ENCODE results near the gene RGP1. TPM values are rescaled to one million over a fixed set of nuclear protein-coding genes. Genes with fewer than 3 reads are reported as not detected.

RGP1 gene
- total RNA-seq, 1 donor from 2014 or later: 24.8 TPM

DNA sequence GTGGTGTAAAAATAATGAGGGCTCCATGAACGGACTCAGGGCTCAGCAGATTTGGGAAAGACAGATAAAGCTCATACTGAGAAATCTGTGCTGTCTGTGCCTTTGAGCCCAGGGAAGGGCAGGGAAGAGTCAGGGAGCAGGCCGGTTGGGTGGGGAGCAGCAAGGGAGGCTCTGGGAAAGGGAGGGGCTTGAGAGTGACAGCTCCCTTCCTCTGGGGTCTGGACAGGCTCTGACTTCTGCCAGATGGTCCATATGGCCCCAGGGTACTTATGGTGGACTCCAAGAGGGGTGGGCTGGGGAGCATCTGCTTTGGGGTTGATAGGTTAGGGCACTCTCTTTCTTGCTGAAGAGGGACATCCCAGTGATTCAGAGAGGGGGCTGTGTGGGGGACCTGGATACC lies 44.4 kb downstream of the RGP1 start:
- TF ChIP-seq, protein P1, sequence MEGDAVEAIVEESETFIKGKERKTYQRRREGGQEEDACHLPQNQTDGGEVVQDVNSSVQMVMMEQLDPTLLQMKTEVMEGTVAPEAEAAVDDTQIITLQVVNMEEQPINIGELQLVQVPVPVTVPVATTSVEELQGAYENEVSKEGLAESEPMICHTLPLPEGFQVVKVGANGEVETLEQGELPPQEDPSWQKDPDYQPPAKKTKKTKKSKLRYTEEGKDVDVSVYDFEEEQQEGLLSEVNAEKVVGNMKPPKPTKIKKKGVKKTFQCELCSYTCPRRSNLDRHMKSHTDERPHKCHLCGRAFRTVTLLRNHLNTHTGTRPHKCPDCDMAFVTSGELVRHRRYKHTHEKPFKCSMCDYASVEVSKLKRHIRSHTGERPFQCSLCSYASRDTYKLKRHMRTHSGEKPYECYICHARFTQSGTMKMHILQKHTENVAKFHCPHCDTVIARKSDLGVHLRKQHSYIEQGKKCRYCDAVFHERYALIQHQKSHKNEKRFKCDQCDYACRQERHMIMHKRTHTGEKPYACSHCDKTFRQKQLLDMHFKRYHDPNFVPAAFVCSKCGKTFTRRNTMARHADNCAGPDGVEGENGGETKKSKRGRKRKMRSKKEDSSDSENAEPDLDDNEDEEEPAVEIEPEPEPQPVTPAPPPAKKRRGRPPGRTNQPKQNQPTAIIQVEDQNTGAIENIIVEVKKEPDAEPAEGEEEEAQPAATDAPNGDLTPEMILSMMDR (IDR thresholded peaks at IDR 0.05): no peak
- Histone ChIP-seq H3K9me3 (no peaks in the 10 kb centered on the region), H3K27me3 (no peaks in the 10 kb centered on the region), H3K4me3 (peak overlapping the region; percentile 64 to 87), H3K4me1 (peaks cover 5 to 32% of the 10 kb centered on the region in 2 donors), H3K36me3 (no peaks in the 10 kb centered on the region), H3K27ac (peak overlapping the region; percentile 81 to 87)
- DNase-seq (ENCODE audit: low spot score in 2 of 2): no peak
- intact Hi-C loops (cut with DNase I): loop anchor here (1.0 to 5.0 kb wide), 2 partner anchors 19 to 154 kb away; partner anchors contain the start of gene SPAG8

DNA sequence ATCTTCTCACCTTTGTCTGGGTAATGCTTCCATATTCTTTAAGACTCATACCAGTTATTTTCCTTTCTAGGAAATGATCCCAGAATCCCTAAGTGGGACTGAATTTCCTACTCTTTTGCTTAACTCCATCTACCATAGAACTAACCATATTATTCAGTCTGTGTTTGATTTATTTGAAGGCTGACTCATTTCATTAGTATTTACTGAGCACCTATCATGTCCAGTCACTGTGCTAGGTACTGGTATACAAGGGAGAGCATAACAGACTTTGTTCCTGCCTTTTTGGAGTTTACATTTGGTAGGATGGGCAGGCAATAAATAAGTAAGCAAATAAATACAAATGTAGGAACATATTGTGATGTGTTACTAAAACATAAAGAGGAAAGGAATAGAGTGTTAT lies 46.6 kb downstream of the RGP1 start:
- H3K27ac ChIP-seq: no peak overlapping the region
- no peak overlapping the region for H3K4me3 ChIP-seq
- intact Hi-C loops (cut with DNase I): no loop called here
- TF ChIP-seq, protein P1 (IDR thresholded peaks at IDR 0.05): no peak
- peaks cover 5 to 29% of the 10 kb centered on the region in 2 donors for H3K4me1 ChIP-seq
- H3K27me3 ChIP-seq: no peaks in the 10 kb centered on the region
- no peak for DNase-seq (ENCODE audit: low spot score in 2 of 2)
- no peaks in the 10 kb centered on the region for H3K9me3 ChIP-seq
- peaks cover 12% of the 10 kb centered on the region in 2 donors for H3K36me3 ChIP-seq

DNA sequence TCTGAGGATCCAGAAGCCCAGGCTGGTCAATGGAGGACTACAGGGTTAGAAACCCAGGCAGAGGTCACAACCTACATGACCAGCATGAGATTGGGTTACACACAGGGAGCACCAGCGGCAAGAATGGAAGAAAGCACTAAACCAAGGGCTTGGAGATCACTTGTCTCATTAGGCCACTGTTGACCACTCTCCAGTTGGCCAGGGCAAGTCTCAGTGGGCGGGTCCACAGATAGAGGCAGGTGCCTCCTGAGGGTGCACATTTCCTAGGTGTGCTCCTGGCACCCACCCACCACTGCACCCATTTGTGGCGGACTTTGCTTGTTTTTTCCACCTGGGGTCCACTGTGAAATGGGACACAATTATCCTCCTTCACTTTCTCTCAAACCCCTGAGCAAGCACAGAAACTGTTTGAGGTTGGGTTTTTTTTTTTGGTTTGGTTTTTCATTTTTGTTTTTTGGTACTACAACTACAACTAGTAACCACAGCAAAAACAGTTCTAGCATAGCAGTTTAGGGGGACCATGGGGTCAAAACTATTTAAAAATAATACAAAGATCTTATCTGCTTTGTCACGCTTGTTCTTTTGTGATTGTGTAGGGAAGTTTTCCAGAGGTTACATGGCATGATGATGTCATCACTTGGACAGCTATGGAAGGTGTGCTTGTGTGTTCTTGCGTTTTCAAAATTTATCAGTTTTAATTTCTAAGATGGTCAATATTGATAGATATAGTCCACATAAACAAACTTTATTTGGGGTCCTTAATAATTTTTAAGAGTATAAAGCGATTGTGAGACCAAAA lies 48.4 kb downstream of the RGP1 start:
- intact Hi-C loops (cut with DNase I): no loop called here
- no peaks in the 10 kb centered on the region for H3K9me3 ChIP-seq
- H3K27me3 ChIP-seq: no peaks in the 10 kb centered on the region
- TF ChIP-seq, protein P1 (IDR thresholded peaks at IDR 0.05): no peak
- H3K36me3 ChIP-seq: peaks cover 22 to 30% of the 10 kb centered on the region in 2 donors
- H3K4me3 ChIP-seq: no peak overlapping the region
- H3K27ac ChIP-seq: peak overlapping the region; percentile 20 to 38
- peak in 1 of 2 donors; percentile 13 for DNase-seq (ENCODE audit: low spot score in 2 of 2)
- peaks cover 5 to 19% of the 10 kb centered on the region in 2 donors for H3K4me1 ChIP-seq

DNA sequence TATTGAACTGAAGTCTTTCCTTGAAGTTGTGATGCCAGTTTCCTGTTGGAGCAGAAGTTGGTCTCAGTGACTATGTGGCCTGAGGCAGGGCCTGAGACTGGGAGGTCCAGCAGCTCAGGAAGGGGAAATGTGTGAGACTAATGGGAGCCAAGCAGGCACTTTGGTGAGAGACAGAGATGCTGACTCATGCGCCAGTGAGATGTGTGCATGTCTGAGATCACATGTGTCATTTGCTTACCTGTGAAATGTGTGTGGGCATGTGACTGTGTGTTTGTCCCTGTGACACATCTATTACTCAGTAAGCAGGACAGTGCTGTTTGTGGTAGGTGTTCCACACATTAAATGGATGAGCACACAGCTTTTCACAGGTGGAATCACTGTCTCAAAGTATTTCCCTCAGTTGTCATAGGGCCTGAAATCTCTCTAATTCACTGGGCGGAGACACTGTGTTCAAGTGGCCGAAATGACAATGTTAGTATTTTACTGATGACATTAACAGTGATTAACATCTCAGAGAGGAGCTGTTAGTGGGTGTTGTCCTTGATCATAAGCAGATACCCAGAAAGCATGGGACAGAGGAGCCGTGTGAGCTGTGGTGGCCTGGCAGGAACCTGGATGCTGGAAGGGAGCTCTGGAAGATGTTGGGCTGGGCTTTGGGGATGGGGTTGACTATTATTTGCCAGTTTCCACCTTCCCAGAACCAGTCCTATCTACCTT lies 49.7 kb downstream of the RGP1 start:
- Histone ChIP-seq H3K36me3 (peaks cover 22 to 34% of the 10 kb centered on the region in 2 donors), H3K4me1 (peaks cover 5 to 8% of the 10 kb centered on the region in 2 donors), H3K4me3 (no peak overlapping the region), H3K27me3 (no peaks in the 10 kb centered on the region), H3K27ac (peak overlapping the region in 1 of 2 donors; percentile 12), H3K9me3 (no peaks in the 10 kb centered on the region)
- DNase-seq (ENCODE audit: low spot score in 2 of 2): peak in 1 of 2 donors; percentile 60
- intact Hi-C loops (cut with DNase I): no loop called here
- TF ChIP-seq, protein P1 (IDR thresholded peaks at IDR 0.05): no peak

DNA sequence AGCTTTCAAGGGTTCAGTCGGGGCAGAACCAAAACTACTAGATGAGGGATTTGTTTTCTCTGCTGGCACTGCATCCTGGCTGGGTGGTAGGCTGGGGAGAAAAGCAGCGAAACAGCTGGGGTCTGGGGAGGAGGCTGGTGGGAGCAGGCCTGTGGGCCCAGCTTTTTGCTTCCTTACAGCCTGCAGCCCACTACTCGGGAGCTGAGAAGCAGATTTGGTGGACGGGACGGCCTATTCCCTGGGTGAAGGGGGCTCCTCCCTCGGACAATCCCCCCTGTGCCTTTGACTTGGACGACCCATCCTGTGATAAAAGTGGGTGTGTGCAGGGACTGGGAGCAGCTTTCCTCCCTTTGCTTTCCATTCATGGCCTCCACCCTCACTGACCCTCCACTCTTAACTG lies 51.4 kb downstream of the RGP1 start:
- intact Hi-C loops (cut with DNase I): no loop called here
- DNase-seq (ENCODE audit: low spot score in 2 of 2): peak in 1 of 2 donors; percentile 39
- Histone ChIP-seq H3K36me3 (peaks cover 26 to 40% of the 10 kb centered on the region in 2 donors), H3K9me3 (no peaks in the 10 kb centered on the region), H3K27ac (no peak overlapping the region), H3K4me1 (peaks cover 0 to 4% of the 10 kb centered on the region in 2 donors), H3K4me3 (no peak overlapping the region), H3K27me3 (no peaks in the 10 kb centered on the region)
- TF ChIP-seq, protein P1 (IDR thresholded peaks at IDR 0.05): no peak
